Measurements from ENCODE around the gene STX8.

STX8 gene

GRCh38 chr17:9457005-9457404 lies 118.6 kb downstream of the STX8 start:
- no peak for TF ChIP-seq FOXP2 (optimal IDR thresholded peaks at IDR 0.05; ENCODE audit: borderline replicate concordance, extremely low read depth, extremely low read length, insufficient read depth)

- TF ChIP-seq POLR2AphosphoS5 (IDR thresholded peaks at IDR 0.05; ENCODE audit: low read depth, low read length): no peak
- no peak for TF ChIP-seq REST (IDR thresholded peaks at IDR 0.05; ENCODE audit: insufficient read depth in 1 of 2, low read depth in 2 of 2, low read length in 2 of 2)
Measured at GRCh38 chr17:9456330-9456729, 119.3 kb downstream of the STX8 start.

GRCh38 chr17:9451934-9452333 lies 123.7 kb downstream of the STX8 start:
- TF ChIP-seq REST (IDR thresholded peaks at IDR 0.05; ENCODE audit: insufficient read depth in 1 of 2, low read depth in 2 of 2, low read length in 2 of 2) (no peak), TAF1 (IDR thresholded peaks at IDR 0.05; ENCODE audit: borderline replicate concordance, insufficient read depth, low read length) (no peak), FOXP2 (optimal IDR thresholded peaks at IDR 0.05; ENCODE audit: borderline replicate concordance, extremely low read depth, extremely low read length, insufficient read depth) (no peak), SIN3A (IDR thresholded peaks at IDR 0.05; ENCODE audit: borderline replicate concordance, insufficient read depth, low read length) (no peak), POLR2AphosphoS5 (IDR thresholded peaks at IDR 0.05; ENCODE audit: low read depth, low read length) (no peak)

GRCh38 chr17:9446528-9446927 lies 129.1 kb downstream of the STX8 start:
- no peak for TF ChIP-seq SIN3A (IDR thresholded peaks at IDR 0.05; ENCODE audit: borderline replicate concordance, insufficient read depth, low read length)
- TF ChIP-seq POLR2AphosphoS5 (IDR thresholded peaks at IDR 0.05; ENCODE audit: low read depth, low read length): no peak
- TF ChIP-seq FOXP2 (optimal IDR thresholded peaks at IDR 0.05; ENCODE audit: borderline replicate concordance, extremely low read depth, extremely low read length, insufficient read depth): no peak
- no peak for TF ChIP-seq TAF1 (IDR thresholded peaks at IDR 0.05; ENCODE audit: borderline replicate concordance, insufficient read depth, low read length)

- TF ChIP-seq TAF1 (IDR thresholded peaks at IDR 0.05; ENCODE audit: borderline replicate concordance, insufficient read depth, low read length): no peak
- no peak for TF ChIP-seq REST (IDR thresholded peaks at IDR 0.05; ENCODE audit: insufficient read depth in 1 of 2, low read depth in 2 of 2, low read length in 2 of 2)
- TF ChIP-seq POLR2AphosphoS5 (IDR thresholded peaks at IDR 0.05; ENCODE audit: low read depth, low read length): no peak
- TF ChIP-seq SIN3A (IDR thresholded peaks at IDR 0.05; ENCODE audit: borderline replicate concordance, insufficient read depth, low read length): no peak
- TF ChIP-seq FOXP2 (optimal IDR thresholded peaks at IDR 0.05; ENCODE audit: borderline replicate concordance, extremely low read depth, extremely low read length, insufficient read depth): no peak
Measured at GRCh38 chr17:9445424-9445823, 130.2 kb downstream of the STX8 start.

GRCh38 chr17:9444687-9445086 lies 130.9 kb downstream of the STX8 start:
- no peak for TF ChIP-seq FOXP2 (optimal IDR thresholded peaks at IDR 0.05; ENCODE audit: borderline replicate concordance, extremely low read depth, extremely low read length, insufficient read depth)
- TF ChIP-seq SIN3A (IDR thresholded peaks at IDR 0.05; ENCODE audit: borderline replicate concordance, insufficient read depth, low read length): no peak
- TF ChIP-seq POLR2AphosphoS5 (IDR thresholded peaks at IDR 0.05; ENCODE audit: low read depth, low read length): no peak
- no peak for TF ChIP-seq TAF1 (IDR thresholded peaks at IDR 0.05; ENCODE audit: borderline replicate concordance, insufficient read depth, low read length)
- TF ChIP-seq REST (IDR thresholded peaks at IDR 0.05; ENCODE audit: insufficient read depth in 1 of 2, low read depth in 2 of 2, low read length in 2 of 2): no peak
